ENCODE results near the gene PTCSC3. TPM values are rescaled to one million over a fixed set of nuclear protein-coding genes. Genes with fewer than 3 reads are reported as not detected.

The PTCSC3 gene
- not detected for total RNA-seq

DNA sequence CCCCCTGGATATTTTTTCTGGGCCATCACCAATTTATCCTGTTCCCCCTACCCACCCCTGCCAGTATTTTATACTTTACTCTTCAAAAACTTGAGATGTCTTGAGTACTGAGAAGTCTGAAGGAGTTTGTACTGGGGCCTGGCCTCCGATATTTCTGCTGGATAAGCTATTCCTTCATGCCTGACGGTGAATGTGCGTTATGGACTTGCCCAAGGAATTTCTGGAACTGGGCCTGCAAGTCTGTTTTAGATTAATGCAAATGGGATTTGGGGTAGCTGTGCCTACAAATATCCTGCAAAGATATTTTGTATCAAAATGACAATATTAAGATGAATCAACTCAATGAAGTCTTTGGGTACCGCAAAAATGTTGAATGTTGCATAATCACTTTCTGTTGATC, at the start of gene PTCSC3:
PTCSC3 (minus strand) TSS at position 199 of the 400 bp plus-strand sequence.
- Histone ChIP-seq H3K27me3 (no peaks in the 10 kb centered on the region), H3K36me3 (no peaks in the 10 kb centered on the region), H3K4me3 (no peak within 1 kb of the TSS), H3K27ac (no peak within 1 kb of the TSS), H3K4me1 (no peaks in the 10 kb centered on the region), H3K9me3 (no peaks in the 10 kb centered on the region)
- DNase-seq = no peak
- TF ChIP-seq POLR2A (IDR thresholded peaks at IDR 0.05) = no peak
- TF ChIP-seq, protein P1, sequence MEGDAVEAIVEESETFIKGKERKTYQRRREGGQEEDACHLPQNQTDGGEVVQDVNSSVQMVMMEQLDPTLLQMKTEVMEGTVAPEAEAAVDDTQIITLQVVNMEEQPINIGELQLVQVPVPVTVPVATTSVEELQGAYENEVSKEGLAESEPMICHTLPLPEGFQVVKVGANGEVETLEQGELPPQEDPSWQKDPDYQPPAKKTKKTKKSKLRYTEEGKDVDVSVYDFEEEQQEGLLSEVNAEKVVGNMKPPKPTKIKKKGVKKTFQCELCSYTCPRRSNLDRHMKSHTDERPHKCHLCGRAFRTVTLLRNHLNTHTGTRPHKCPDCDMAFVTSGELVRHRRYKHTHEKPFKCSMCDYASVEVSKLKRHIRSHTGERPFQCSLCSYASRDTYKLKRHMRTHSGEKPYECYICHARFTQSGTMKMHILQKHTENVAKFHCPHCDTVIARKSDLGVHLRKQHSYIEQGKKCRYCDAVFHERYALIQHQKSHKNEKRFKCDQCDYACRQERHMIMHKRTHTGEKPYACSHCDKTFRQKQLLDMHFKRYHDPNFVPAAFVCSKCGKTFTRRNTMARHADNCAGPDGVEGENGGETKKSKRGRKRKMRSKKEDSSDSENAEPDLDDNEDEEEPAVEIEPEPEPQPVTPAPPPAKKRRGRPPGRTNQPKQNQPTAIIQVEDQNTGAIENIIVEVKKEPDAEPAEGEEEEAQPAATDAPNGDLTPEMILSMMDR (IDR thresholded peaks at IDR 0.05) = no peak

DNA sequence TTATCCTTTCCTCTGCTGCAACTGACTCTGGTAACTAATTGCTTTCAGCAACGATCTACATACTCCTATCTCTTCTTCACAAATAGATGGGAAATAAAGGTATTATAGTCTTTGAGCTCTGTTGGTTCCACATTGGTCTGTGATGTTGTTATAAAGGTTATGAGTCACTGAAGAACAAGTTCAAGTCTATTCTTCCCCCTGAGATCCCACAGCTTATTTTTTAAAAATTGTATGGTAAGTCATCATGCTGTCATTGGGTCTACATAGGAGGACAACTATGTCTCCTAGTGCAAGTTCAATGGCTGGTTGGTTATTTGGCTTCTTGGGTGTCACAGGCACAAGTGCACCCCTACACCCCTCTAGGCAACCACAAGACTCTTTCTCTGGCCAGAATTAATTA, 49.6 kb upstream of the PTCSC3 start:
- Histone ChIP-seq H3K4me1 (peaks cover 0 to 5% (median 0%) of the 10 kb centered on the region in 4 donors), H3K36me3 (no peaks in the 10 kb centered on the region), H3K9me3 (no peaks in the 10 kb centered on the region), H3K4me3 (no peak overlapping the region), H3K27me3 (no peaks in the 10 kb centered on the region), H3K27ac (no peak overlapping the region)
- no peak for TF ChIP-seq POLR2A (IDR thresholded peaks at IDR 0.05)
- TF ChIP-seq, protein P1 (IDR thresholded peaks at IDR 0.05) = no peak
- no peak for DNase-seq

DNA sequence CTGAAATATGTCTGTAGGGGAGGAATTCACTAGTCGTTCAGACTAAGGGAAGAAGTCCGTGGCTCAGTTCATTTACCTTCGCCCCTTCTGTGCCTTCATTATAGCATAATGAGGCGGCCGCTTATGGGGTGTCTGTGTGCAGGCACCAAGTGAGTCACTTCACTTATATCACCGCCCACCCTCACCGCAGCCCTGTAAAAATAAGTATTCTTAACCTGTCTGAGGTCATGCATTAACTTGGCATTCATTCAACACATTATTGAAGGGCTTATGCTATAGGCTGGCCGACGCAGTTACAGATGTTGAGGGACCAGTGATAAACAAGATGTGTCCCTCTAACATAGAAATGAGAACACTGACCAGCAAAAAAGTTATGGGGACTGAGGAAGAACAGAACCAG, 47.7 kb upstream of the PTCSC3 start:
- TF ChIP-seq POLR2A (IDR thresholded peaks at IDR 0.05) = no peak
- TF ChIP-seq, protein P1 (IDR thresholded peaks at IDR 0.05) = no peak
- H3K4me3 ChIP-seq = no peak overlapping the region
- no peaks in the 10 kb centered on the region for H3K36me3 ChIP-seq
- H3K4me1 ChIP-seq = peaks cover 0 to 5% (median 0%) of the 10 kb centered on the region in 4 donors
- H3K27ac ChIP-seq = no peak overlapping the region
- H3K9me3 ChIP-seq = no peaks in the 10 kb centered on the region
- DNase-seq = no peak
- H3K27me3 ChIP-seq = no peaks in the 10 kb centered on the region

DNA sequence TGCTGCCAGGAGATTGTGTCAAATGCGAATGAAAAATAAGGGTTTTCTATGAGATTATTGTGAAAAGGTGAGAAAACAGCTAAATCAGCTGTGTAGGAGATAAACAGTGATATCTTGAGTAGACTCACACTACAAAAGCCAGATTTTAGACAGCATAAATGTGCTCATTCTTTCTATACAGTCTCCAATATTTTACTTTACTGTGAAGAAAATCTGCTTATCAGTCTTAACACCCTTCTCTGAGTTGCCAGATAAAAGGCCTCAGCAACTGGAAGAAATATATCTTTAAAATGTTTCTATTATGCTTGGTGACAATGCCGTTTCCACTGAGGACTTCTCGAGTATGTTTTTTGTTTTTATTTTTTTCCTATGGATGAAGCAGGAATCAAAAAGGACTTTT, 47.0 kb upstream of the PTCSC3 start:
- H3K4me1 ChIP-seq = peaks cover 0 to 5% (median 0%) of the 10 kb centered on the region in 4 donors
- no peak for DNase-seq
- H3K4me3 ChIP-seq = no peak overlapping the region
- TF ChIP-seq, protein P1 (IDR thresholded peaks at IDR 0.05) = no peak
- TF ChIP-seq POLR2A (IDR thresholded peaks at IDR 0.05) = no peak
- no peak overlapping the region for H3K27ac ChIP-seq
- H3K36me3 ChIP-seq = no peaks in the 10 kb centered on the region
- no peaks in the 10 kb centered on the region for H3K27me3 ChIP-seq
- H3K9me3 ChIP-seq = no peaks in the 10 kb centered on the region

DNA sequence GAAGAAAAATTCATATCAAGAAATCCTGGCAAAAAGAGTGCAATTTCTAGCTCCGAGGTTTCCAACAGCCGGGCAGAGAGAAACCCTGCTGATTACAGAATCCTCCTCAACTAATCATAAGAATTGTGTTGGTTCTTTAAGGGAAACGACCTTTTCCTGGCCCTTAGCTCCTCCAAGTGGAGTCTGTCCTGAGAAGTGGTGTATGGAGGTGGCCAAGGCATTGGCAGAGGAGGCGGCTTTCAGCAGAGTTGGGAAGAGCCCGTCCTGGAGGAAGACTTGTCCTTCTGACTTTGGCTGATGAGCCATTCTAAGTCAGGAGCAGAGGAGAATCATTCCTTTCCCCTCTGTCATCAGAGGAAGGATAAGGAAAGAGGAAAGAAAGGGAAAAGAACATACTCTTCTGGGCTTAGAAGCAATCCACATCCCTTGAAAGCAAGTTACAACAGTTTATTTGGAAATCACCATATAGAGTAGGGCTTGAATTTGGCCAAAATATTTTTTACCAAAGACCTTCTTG, 46.5 kb upstream of the PTCSC3 start:
- no peaks in the 10 kb centered on the region for H3K9me3 ChIP-seq
- TF ChIP-seq, protein P1 (IDR thresholded peaks at IDR 0.05) = no peak
- TF ChIP-seq POLR2A (IDR thresholded peaks at IDR 0.05) = no peak
- H3K4me3 ChIP-seq = no peak overlapping the region
- H3K27me3 ChIP-seq = no peaks in the 10 kb centered on the region
- peaks cover 0 to 5% (median 0%) of the 10 kb centered on the region in 4 donors for H3K4me1 ChIP-seq
- no peak for DNase-seq
- H3K36me3 ChIP-seq = no peaks in the 10 kb centered on the region
- no peak overlapping the region for H3K27ac ChIP-seq

DNA sequence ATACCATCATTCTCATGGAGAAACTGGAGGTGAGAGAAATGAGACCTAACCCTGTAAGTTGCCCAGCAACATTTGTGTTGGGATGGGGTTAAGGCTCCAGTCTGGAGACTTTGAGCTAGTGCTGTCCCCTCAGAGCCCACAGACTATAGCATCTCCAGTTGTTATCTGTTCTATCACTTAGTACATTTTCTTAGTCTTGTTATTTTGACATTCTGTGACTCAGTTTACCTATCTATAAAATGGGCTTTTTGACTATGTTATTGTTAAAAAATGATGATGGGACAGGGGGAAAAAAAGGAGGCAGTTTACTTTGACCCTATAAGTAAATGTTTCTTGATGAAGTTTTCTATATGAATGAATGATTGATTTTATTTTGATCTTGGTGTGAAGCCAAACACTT, 45.8 kb upstream of the PTCSC3 start:
- no peak overlapping the region for H3K4me3 ChIP-seq
- no peak overlapping the region for H3K27ac ChIP-seq
- H3K36me3 ChIP-seq = no peaks in the 10 kb centered on the region
- H3K4me1 ChIP-seq = peaks cover 0 to 1% (median 0%) of the 10 kb centered on the region in 4 donors
- no peaks in the 10 kb centered on the region for H3K27me3 ChIP-seq
- no peak for DNase-seq
- TF ChIP-seq, protein P1 (IDR thresholded peaks at IDR 0.05) = no peak
- TF ChIP-seq POLR2A (IDR thresholded peaks at IDR 0.05) = no peak
- H3K9me3 ChIP-seq = no peaks in the 10 kb centered on the region

Measured in Peyer's patch (tissue), 4 donors.